Peyer's patch (tissue), 4 donors: Measurements from ENCODE around the gene SLC11A2.

Experiments used
- CTCF ChIP-seq, 6 experiments: fragments of 450-650 bp in 4 of 6; fragments of 200-600 bp in 2 of 6; sonication (generic) in 1 of 6; IDR thresholded peaks; one replicate each; pipeline ENCODE4 v1.5.1; 2017 to 2019; ENCODE audit warnings: antibody characterized with exemption in 6 of 6, mild to moderate bottlenecking in 3 of 6, moderate library complexity in 1 of 6
- POLR2A ChIP-seq, 2 donors: fragments of 450-650 bp; IDR thresholded peaks; one replicate each; pipeline ENCODE4 v1.5.1; 2017; ENCODE audit warnings: antibody characterized with exemption in 2 of 2, mild to moderate bottlenecking in 2 of 2, moderate library complexity in 2 of 2

GRCh38 chr12:50964432-50964831, 61.8 kb downstream of the SLC11A2 start:
- TF ChIP-seq CTCF (IDR thresholded peaks at IDR 0.05) (no peak), POLR2A (IDR thresholded peaks at IDR 0.05) (no peak)
